Tibial nerve (tissue), 4 donors: ENCODE results near the gene RAB36. TPM values are rescaled to one million over a fixed set of nuclear protein-coding genes. Genes with fewer than 3 reads are reported as not detected.

ENCODE experiments used
- DNase-seq, 2 donors: peaks; one replicate each; pipeline ENCODE4 v3.0.0-alpha.2; 2019; ENCODE audit warnings: low spot score in 2 of 2
- H3K27ac ChIP-seq, 4 donors: fragments of 200-600 bp; sonication (generic) in 3 of 4; one replicate each; pipeline ENCODE4 v1.5.1; 2017 to 2019; ENCODE audit warnings: mild to moderate bottlenecking in 1 of 4
- H3K27me3 ChIP-seq, 2 donors: fragments of 200-600 bp; sonication (generic) in 1 of 2; one replicate each; pipeline versions ENCODE4 v1.5.1 to v1.6.0; 2017 to 2019
- H3K36me3 ChIP-seq, 3 donors: fragments of 200-600 bp; sonication (generic); one replicate each; pipeline ENCODE4 v1.5.1; 2018 to 2019
- H3K4me1 ChIP-seq, 4 donors: fragments of 200-600 bp; sonication (generic) in 3 of 4; one replicate each; pipeline ENCODE4 v1.5.1; 2017 to 2019
- H3K4me3 ChIP-seq, 4 donors: fragments of 200-600 bp; sonication (generic) in 3 of 4; one replicate each; pipeline ENCODE4 v1.5.1; 2017 to 2019; ENCODE audit warnings: mild to moderate bottlenecking in 1 of 4, moderate library complexity in 1 of 4
- H3K9me3 ChIP-seq, 4 donors: fragments of 200-600 bp; sonication (generic) in 3 of 4; one replicate each; pipeline ENCODE4 v1.5.1; 2017 to 2019
- CTCF ChIP-seq, 5 experiments: fragments of 200-600 bp in 3 of 5; fragments of 450-650 bp in 2 of 5; sonication (generic) in 3 of 5; IDR thresholded peaks; one replicate each; pipeline ENCODE4 v1.5.1; 2016 to 2019; ENCODE audit warnings: antibody characterized with exemption in 5 of 5, mild to moderate bottlenecking in 3 of 5, moderate library complexity in 2 of 5
- EP300 ChIP-seq, 2 donors: sonication (generic); formaldehyde crosslinking; IDR thresholded peaks; one replicate each; pipeline ENCODE4 v1.6.1; 2017; ENCODE audit warnings: antibody characterized with exemption in 2 of 2, mild to moderate bottlenecking in 1 of 2
- POLR2A ChIP-seq, 2 donors: fragments of 450-650 bp; IDR thresholded peaks; one replicate each; pipeline ENCODE4 v1.6.1; 2017; ENCODE audit warnings: antibody characterized with exemption in 2 of 2, mild to moderate bottlenecking in 2 of 2, moderate library complexity in 2 of 2
- WGBS, 2 donors: methylation state at CpG; one replicate each; pipeline ENCODE4 v1.1.5; 2018; 5-methylcytosine and 5-hydroxymethylcytosine counted together
- total RNA-seq, 4 donors: library from RNA; depleted of rRNA; stranded (reverse); fragments of >200 nt; gene quantifications; one replicate each; pipeline ENCODE4 v1.1.0, GENCODE V29; 2016

The RAB36 gene
- total RNA-seq, 4 donors from 2014 or later = 4.9 to 7.5 (median 6.1) TPM

GRCh38 chr22:23117891-23118646 is 27.2 kb upstream of the RAB36 start:
- peaks cover 0 to 19% (median 7%) of the 10 kb centered on the region in 4 donors for H3K4me1 ChIP-seq
- no peak overlapping the region for H3K4me3 ChIP-seq
- no peaks in the 10 kb centered on the region for H3K9me3 ChIP-seq
- TF ChIP-seq EP300 (IDR thresholded peaks at IDR 0.05) (no peak), CTCF (IDR thresholded peaks at IDR 0.05) (no peak), POLR2A (IDR thresholded peaks at IDR 0.05) (no peak)
- WGBS, 2 donors = 80 to 82% methylated on average over 10 to 14 of the region's 15 CpGs
- H3K36me3 ChIP-seq = peaks cover 0 to 6% (median 0%) of the 10 kb centered on the region in 3 donors
- no peaks in the 10 kb centered on the region for H3K27me3 ChIP-seq
- no peak for DNase-seq
- no peak overlapping the region for H3K27ac ChIP-seq

GRCh38 chr22:23118647-23119493 is 26.4 kb upstream of the RAB36 start:
- H3K27ac ChIP-seq = no peak overlapping the region
- H3K27me3 ChIP-seq = no peaks in the 10 kb centered on the region
- peaks cover 0 to 14% (median 0%) of the 10 kb centered on the region in 3 donors for H3K36me3 ChIP-seq
- TF ChIP-seq POLR2A (IDR thresholded peaks at IDR 0.05) (no peak), CTCF (IDR thresholded peaks at IDR 0.05) (no peak), EP300 (IDR thresholded peaks at IDR 0.05) (no peak)
- H3K4me3 ChIP-seq = no peak overlapping the region
- H3K4me1 ChIP-seq = peaks cover 0 to 11% (median 4%) of the 10 kb centered on the region in 4 donors
- H3K9me3 ChIP-seq = no peaks in the 10 kb centered on the region
- WGBS, 2 donors = 83 to 91% methylated on average over 7 of the region's 7 CpGs
- no peak for DNase-seq

- no peaks in the 10 kb centered on the region for H3K9me3 ChIP-seq
- H3K4me3 ChIP-seq = no peak overlapping the region
- DNase-seq = no peak
- H3K27ac ChIP-seq = no peak overlapping the region
- TF ChIP-seq CTCF (IDR thresholded peaks at IDR 0.05) = no peak
- TF ChIP-seq EP300 (IDR thresholded peaks at IDR 0.05) = no peak
- no peak for TF ChIP-seq POLR2A (IDR thresholded peaks at IDR 0.05)
- H3K27me3 ChIP-seq = no peaks in the 10 kb centered on the region
- H3K36me3 ChIP-seq = peaks cover 0 to 14% (median 0%) of the 10 kb centered on the region in 3 donors
- WGBS, 2 donors = 84% methylated on average over 13 to 15 of the region's 15 CpGs
- H3K4me1 ChIP-seq = peaks cover 0 to 6% (median under 1%) of the 10 kb centered on the region in 4 donors
Observed at GRCh38 chr22:23119494-23120414, 25.5 kb upstream of the RAB36 start.

GRCh38 chr22:23120415-23120899 is 24.8 kb upstream of the RAB36 start:
- no peaks in the 10 kb centered on the region for H3K9me3 ChIP-seq
- no peaks in the 10 kb centered on the region for H3K27me3 ChIP-seq
- H3K4me1 ChIP-seq = peaks cover 0 to 8% (median 0%) of the 10 kb centered on the region in 4 donors
- no peak overlapping the region for H3K4me3 ChIP-seq
- DNase-seq = no peak
- H3K36me3 ChIP-seq = peaks cover 0 to 14% (median 0%) of the 10 kb centered on the region in 3 donors
- no peak overlapping the region for H3K27ac ChIP-seq
- no peak for TF ChIP-seq EP300 (IDR thresholded peaks at IDR 0.05)
- TF ChIP-seq POLR2A (IDR thresholded peaks at IDR 0.05) = no peak
- TF ChIP-seq CTCF (IDR thresholded peaks at IDR 0.05) = no peak
- 84 to 95% methylated on average over 6 to 7 of the region's 7 CpGs for WGBS, 2 donors
